Neural crest cell (in vitro differentiated cells): Measurements from ENCODE around the gene LONP2. TPM values are rescaled to one million over a fixed set of nuclear protein-coding genes. Genes with fewer than 3 reads are reported as not detected.

Experiments used
- DNase-seq: peaks from one replicate; pipeline ENCODE4 v3.0.0; 2021; ENCODE audit warnings: low read depth, mixed read lengths, low spot score
- H3K27ac Mint-ChIP-seq: one replicate; pipeline ENCODE4 v1.8.0; 2021; ENCODE audit warnings: mild to moderate bottlenecking, mixed read lengths; ENCODE audit not compliant: unreplicated experiment
- H3K27me3 Mint-ChIP-seq: 2 replicates; pipeline ENCODE4 v1.8.0; 2021; ENCODE audit warnings: low read depth, mild to moderate bottlenecking, mixed read lengths
- H3K36me3 Mint-ChIP-seq: 2 replicates; pipeline ENCODE4 v1.8.0; 2021; ENCODE audit warnings: low read depth, mild to moderate bottlenecking, mixed read lengths
- H3K4me1 Mint-ChIP-seq: 2 replicates; pipeline ENCODE4 v1.8.0; 2021; ENCODE audit warnings: mixed read lengths
- H3K4me3 Mint-ChIP-seq: one replicate; pipeline ENCODE4 v1.8.0; 2021; ENCODE audit warnings: mild to moderate bottlenecking, mixed read lengths
- H3K9me3 Mint-ChIP-seq: 2 replicates; pipeline ENCODE4 v1.8.0; 2021; ENCODE audit warnings: mixed read lengths
- CTCF ChIP-seq: fragments of 200-600 bp; sonication (generic); conservative IDR thresholded peaks from 2 replicates; pipeline ENCODE4 v1.5.0; 2021; ENCODE audit warnings: antibody characterized with exemption, mild to moderate bottlenecking
- total RNA-seq: library from RNA; stranded (reverse); gene quantifications from 2 replicates; pipeline ENCODE4 v1.2.1, GENCODE V29; 2021

LONP2 gene
- total RNA-seq, 1 donor from 2014 or later = 42.4 TPM

GRCh38 chr16:48271728-48272127 lies 27.6 kb downstream of the LONP2 start:
- no peaks in the 10 kb centered on the region for H3K36me3 Mint-ChIP-seq
- DNase-seq = no peak
- TF ChIP-seq CTCF = peak; percentile 30
- no peak overlapping the region for H3K27ac Mint-ChIP-seq
- H3K9me3 Mint-ChIP-seq = no peaks in the 10 kb centered on the region
- no peak overlapping the region for H3K4me3 Mint-ChIP-seq
- no peaks in the 10 kb centered on the region for H3K27me3 Mint-ChIP-seq
- H3K4me1 Mint-ChIP-seq = peaks cover 12% of the 10 kb centered on the region

- TF ChIP-seq CTCF = no peak
- no peaks in the 10 kb centered on the region for H3K36me3 Mint-ChIP-seq
- DNase-seq = no peak
- H3K9me3 Mint-ChIP-seq = no peaks in the 10 kb centered on the region
- H3K4me1 Mint-ChIP-seq = peaks cover 12% of the 10 kb centered on the region
- H3K27me3 Mint-ChIP-seq = no peaks in the 10 kb centered on the region
- H3K27ac Mint-ChIP-seq = peak overlapping the region; percentile 60
- no peak overlapping the region for H3K4me3 Mint-ChIP-seq
Measured at GRCh38 chr16:48272837-48273421, 28.8 kb downstream of the LONP2 start.

DNA sequence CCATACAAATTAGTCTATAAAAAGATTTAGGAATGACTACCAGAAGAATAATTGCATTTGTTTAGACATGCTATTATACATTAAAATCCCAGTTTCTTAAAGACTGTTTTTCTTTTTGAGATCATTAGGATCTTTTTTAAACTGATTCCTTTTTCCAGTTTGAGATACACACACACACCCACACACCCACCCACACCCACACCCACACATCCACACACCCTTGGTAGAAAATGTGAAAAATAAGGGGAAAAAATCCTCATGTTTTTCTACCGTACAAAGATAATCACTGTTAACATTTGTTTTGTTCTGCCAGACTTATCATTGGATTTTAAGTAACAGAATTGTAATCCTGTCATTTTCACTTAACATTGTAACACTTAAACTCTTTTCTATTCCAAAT lies 30.4 kb downstream of the LONP2 start:
- Mint-ChIP-seq H3K36me3 (no peaks in the 10 kb centered on the region), H3K27me3 (no peaks in the 10 kb centered on the region), H3K9me3 (no peaks in the 10 kb centered on the region), H3K27ac (no peak overlapping the region), H3K4me3 (no peak overlapping the region), H3K4me1 (peaks cover 12% of the 10 kb centered on the region)
- DNase-seq = no peak
- no peak for TF ChIP-seq CTCF

DNA sequence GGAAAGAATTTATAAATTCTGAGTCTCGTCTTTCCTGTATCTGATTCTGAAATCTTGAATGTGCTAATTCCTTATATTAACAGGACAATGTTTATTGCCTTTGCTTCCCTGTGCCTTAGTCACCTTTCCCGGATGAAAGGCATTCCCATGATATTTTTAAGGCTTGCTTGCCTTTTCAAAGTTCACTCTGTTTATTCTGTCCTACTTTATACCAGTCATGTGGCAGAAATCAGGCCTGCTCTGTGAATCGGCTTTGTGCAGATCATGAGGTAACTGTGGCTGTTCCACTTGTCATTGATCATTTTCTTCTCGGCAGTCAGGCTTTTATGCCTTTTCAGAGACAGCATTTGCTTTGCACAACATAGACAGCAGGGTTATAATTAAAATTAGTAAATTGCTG lies 32.0 kb downstream of the LONP2 start:
- no peaks in the 10 kb centered on the region for H3K27me3 Mint-ChIP-seq
- no peaks in the 10 kb centered on the region for H3K9me3 Mint-ChIP-seq
- peaks cover 12% of the 10 kb centered on the region for H3K4me1 Mint-ChIP-seq
- DNase-seq = no peak
- no peaks in the 10 kb centered on the region for H3K36me3 Mint-ChIP-seq
- no peak overlapping the region for H3K4me3 Mint-ChIP-seq
- peak overlapping the region; percentile 32 for H3K27ac Mint-ChIP-seq
- no peak for TF ChIP-seq CTCF

DNA sequence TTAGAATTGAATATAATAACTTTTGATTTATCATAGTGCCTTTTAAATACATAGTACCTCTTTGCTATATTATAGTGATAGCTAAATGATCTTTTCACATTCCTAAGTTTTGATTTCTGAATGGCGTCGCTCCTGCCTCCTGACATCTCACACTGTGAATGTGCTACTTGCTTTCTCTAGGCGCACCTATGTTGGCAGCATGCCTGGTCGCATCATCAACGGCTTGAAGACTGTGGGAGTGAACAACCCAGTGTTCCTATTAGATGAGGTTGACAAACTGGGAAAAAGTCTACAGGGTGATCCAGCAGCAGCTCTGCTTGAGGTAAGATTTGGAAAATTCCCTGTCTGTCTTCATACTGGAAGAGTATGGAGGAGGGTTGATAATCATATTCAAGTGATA lies 33.1 kb downstream of the LONP2 start:
- no peak for DNase-seq
- Mint-ChIP-seq H3K36me3 (no peaks in the 10 kb centered on the region), H3K4me1 (peaks cover 12% of the 10 kb centered on the region), H3K9me3 (no peaks in the 10 kb centered on the region), H3K27me3 (no peaks in the 10 kb centered on the region), H3K4me3 (no peak overlapping the region), H3K27ac (no peak overlapping the region)
- TF ChIP-seq CTCF = no peak

GRCh38 chr16:48279199-48279598 lies 35.1 kb downstream of the LONP2 start:
- H3K4me1 Mint-ChIP-seq = peaks cover 3% of the 10 kb centered on the region
- no peak for DNase-seq
- no peak overlapping the region for H3K4me3 Mint-ChIP-seq
- peaks cover 9% of the 10 kb centered on the region for H3K36me3 Mint-ChIP-seq
- no peak for TF ChIP-seq CTCF
- H3K27me3 Mint-ChIP-seq = no peaks in the 10 kb centered on the region
- H3K27ac Mint-ChIP-seq = peak overlapping the region; percentile 28
- H3K9me3 Mint-ChIP-seq = no peaks in the 10 kb centered on the region
